ENCODE data around the gene FAM24B. TPM values are rescaled to one million over a fixed set of nuclear protein-coding genes. Genes with fewer than 3 reads are reported as not detected.

Gene FAM24B
- total and polyA plus RNA-seq, 2 experiments from 2014 or later = 6.5 to 14.5 TPM

DNA sequence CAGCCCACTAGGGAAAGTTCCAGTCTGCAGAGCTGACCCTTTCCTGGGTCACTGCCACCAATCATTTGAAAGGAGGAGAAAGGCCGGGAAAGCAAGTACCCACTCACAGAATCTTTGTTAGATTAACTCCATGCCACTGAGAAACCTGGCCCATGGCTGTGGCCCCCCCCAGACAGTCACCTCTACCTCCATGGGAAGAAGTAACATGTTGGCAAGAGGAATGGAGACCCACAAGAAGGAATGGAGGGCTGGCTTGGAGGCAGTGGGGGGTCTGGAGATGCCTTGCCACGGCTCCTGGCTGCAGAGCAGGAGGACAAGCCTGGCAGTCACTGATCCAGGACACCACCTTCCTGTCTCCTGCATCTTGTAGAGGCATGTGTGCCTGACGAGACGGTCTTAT lies 66.6 kb downstream of the FAM24B start:
- Mint-ChIP-seq H3K4me3 (no peak overlapping the region), H3K27ac (no peak overlapping the region), H3K9me3 (no peaks in the 10 kb centered on the region; the same call in 2 of the 3 replicates), H3K4me1 (no peaks in the 10 kb centered on the region), H3K36me3 (ENCODE audit: low read depth) (no peaks in the 10 kb centered on the region), H3K27me3 (ENCODE audit: insufficient read depth, low read depth, poor library complexity) (peaks cover 4% of the 10 kb centered on the region)
- Histone ChIP-seq H3K27ac (ENCODE audit: low read depth) (no peak overlapping the region), H3K36me3 (ENCODE audit: insufficient read depth) (no peaks in the 10 kb centered on the region), H4K20me1 (replicated peaks; ENCODE audit: insufficient read depth) (no peaks in the 10 kb centered on the region), H3K4me1 (ENCODE audit: insufficient read depth) (no peaks in the 10 kb centered on the region), H3K79me2 (replicated peaks; ENCODE audit: insufficient read depth) (no peaks in the 10 kb centered on the region), H3F3A (replicated peaks; ENCODE audit: low read depth) (no peaks in the 10 kb centered on the region), H3K27me3 (ENCODE audit: insufficient read depth) (no peaks in the 10 kb centered on the region), H3K4me3 (no peak overlapping the region), H3K4me2 (no peak overlapping the region), H3K9me2 (ENCODE audit: insufficient read depth) (no peaks in the 10 kb centered on the region), H2AFZ (no peak overlapping the region)
- ATAC-seq = no peak
- DNase-seq (ENCODE audit: low spot score) = no peak
- no peak for TF ChIP-seq NANOG (IDR thresholded peaks at IDR 0.05; ENCODE audit: borderline replicate concordance)
- TF ChIP-seq POLR2AphosphoS5 (IDR thresholded peaks at IDR 0.05; ENCODE audit: low read depth) = no peak
- TF ChIP-seq, protein P1, sequence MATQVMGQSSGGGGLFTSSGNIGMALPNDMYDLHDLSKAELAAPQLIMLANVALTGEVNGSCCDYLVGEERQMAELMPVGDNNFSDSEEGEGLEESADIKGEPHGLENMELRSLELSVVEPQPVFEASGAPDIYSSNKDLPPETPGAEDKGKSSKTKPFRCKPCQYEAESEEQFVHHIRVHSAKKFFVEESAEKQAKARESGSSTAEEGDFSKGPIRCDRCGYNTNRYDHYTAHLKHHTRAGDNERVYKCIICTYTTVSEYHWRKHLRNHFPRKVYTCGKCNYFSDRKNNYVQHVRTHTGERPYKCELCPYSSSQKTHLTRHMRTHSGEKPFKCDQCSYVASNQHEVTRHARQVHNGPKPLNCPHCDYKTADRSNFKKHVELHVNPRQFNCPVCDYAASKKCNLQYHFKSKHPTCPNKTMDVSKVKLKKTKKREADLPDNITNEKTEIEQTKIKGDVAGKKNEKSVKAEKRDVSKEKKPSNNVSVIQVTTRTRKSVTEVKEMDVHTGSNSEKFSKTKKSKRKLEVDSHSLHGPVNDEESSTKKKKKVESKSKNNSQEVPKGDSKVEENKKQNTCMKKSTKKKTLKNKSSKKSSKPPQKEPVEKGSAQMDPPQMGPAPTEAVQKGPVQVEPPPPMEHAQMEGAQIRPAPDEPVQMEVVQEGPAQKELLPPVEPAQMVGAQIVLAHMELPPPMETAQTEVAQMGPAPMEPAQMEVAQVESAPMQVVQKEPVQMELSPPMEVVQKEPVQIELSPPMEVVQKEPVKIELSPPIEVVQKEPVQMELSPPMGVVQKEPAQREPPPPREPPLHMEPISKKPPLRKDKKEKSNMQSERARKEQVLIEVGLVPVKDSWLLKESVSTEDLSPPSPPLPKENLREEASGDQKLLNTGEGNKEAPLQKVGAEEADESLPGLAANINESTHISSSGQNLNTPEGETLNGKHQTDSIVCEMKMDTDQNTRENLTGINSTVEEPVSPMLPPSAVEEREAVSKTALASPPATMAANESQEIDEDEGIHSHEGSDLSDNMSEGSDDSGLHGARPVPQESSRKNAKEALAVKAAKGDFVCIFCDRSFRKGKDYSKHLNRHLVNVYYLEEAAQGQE (IDR thresholded peaks at IDR 0.05; ENCODE audit: unreplicated experiment) = no peak
- TF ChIP-seq ZNF331 (CRISPR knock-in tag; IDR thresholded peaks at IDR 0.05; ENCODE audit: low read depth) = no peak
- TF ChIP-seq EZH2 (IDR thresholded peaks at IDR 0.05; ENCODE audit: low read depth, unreplicated experiment) = no peak

DNA sequence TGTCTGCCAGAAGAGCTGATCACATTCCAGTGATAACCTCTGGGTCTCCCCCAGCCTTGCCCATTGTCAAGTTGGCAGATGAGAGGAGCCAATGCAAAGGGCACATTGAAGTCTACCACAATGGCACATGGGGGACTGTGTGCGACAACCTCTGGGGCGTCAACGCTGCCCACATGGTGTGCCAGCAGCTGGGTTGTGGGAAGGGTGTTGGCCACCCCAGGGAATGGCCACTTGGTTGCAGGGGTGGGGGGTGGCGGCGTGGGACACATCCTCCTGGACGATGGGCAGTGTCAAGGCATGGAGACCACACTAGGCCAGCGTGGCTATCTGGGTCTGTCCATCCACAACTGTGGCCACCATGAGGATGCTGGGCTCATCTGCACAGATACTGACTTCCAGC lies 77.1 kb downstream of the FAM24B start:
- H3K36me3 ChIP-seq (ENCODE audit: insufficient read depth) = no peaks in the 10 kb centered on the region
- Mint-ChIP-seq H3K4me3 (no peak overlapping the region), H3K36me3 (ENCODE audit: low read depth) (no peaks in the 10 kb centered on the region), H3K9me3 (peaks cover 3% of the 10 kb centered on the region; the same call in 1 of the 3 replicates), H3K27me3 (ENCODE audit: insufficient read depth, low read depth, poor library complexity) (no peaks in the 10 kb centered on the region), H3K4me1 (no peaks in the 10 kb centered on the region), H3K27ac (no peak overlapping the region)
- no peak overlapping the region for H2AFZ ChIP-seq
- H3K27me3 ChIP-seq (ENCODE audit: insufficient read depth) = no peaks in the 10 kb centered on the region
- H3K4me2 ChIP-seq = no peak overlapping the region
- DNase-seq (ENCODE audit: low spot score) (no peak), ATAC-seq (no peak)
- 0 out of 2 replicates have a peak, but pooled peaks cover 2% of the 10 kb centered on the region for H3K9me2 ChIP-seq (ENCODE audit: insufficient read depth)
- H3K4me1 ChIP-seq (ENCODE audit: insufficient read depth) = no peaks in the 10 kb centered on the region
- no peaks in the 10 kb centered on the region for H3F3A ChIP-seq (replicated peaks; ENCODE audit: low read depth)
- H3K4me3 ChIP-seq = no peak overlapping the region
- H3K79me2 ChIP-seq (replicated peaks; ENCODE audit: insufficient read depth) = no peaks in the 10 kb centered on the region
- H3K27ac ChIP-seq (ENCODE audit: low read depth) = no peak overlapping the region
- no peaks in the 10 kb centered on the region for H4K20me1 ChIP-seq (replicated peaks; ENCODE audit: insufficient read depth)
- TF ChIP-seq CREB1 (CRISPR knock-in tag; IDR thresholded peaks at IDR 0.05; ENCODE audit: low read depth) = no peak
- no peak for TF ChIP-seq ZNF331 (CRISPR knock-in tag; IDR thresholded peaks at IDR 0.05; ENCODE audit: low read depth)
- TF ChIP-seq, protein P2, sequence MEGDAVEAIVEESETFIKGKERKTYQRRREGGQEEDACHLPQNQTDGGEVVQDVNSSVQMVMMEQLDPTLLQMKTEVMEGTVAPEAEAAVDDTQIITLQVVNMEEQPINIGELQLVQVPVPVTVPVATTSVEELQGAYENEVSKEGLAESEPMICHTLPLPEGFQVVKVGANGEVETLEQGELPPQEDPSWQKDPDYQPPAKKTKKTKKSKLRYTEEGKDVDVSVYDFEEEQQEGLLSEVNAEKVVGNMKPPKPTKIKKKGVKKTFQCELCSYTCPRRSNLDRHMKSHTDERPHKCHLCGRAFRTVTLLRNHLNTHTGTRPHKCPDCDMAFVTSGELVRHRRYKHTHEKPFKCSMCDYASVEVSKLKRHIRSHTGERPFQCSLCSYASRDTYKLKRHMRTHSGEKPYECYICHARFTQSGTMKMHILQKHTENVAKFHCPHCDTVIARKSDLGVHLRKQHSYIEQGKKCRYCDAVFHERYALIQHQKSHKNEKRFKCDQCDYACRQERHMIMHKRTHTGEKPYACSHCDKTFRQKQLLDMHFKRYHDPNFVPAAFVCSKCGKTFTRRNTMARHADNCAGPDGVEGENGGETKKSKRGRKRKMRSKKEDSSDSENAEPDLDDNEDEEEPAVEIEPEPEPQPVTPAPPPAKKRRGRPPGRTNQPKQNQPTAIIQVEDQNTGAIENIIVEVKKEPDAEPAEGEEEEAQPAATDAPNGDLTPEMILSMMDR (conservative IDR thresholded peaks at IDR 0.05; ENCODE audit: low read depth in 2 of 2) = no peak
- TF ChIP-seq, protein P1 (IDR thresholded peaks at IDR 0.05; ENCODE audit: unreplicated experiment) = no peak
- TF ChIP-seq EZH2phosphoT487 (IDR thresholded peaks at IDR 0.05; ENCODE audit: unreplicated experiment) = no peak
- TF ChIP-seq STAT1 (IDR thresholded peaks at IDR 0.05; ENCODE audit: unreplicated experiment) = no peak

Measured in GM23338 (cell line).